Activated CD4-positive, alpha-beta T cell treated with anti-CD3 and anti-CD28 coated beads for 1 hour (primary cell): ENCODE results near the gene HACL1.
"Not testable (repeated sequence)": the region's sequence is repeated elsewhere in the genome, so short reads cannot be mapped to it uniquely, and the experiment has no call there.

Experiments used
- DNase-seq: peaks from one replicate; pipeline ENCODE4 v3.0.0-alpha.2; 2020

Gene HACL1

DNA sequence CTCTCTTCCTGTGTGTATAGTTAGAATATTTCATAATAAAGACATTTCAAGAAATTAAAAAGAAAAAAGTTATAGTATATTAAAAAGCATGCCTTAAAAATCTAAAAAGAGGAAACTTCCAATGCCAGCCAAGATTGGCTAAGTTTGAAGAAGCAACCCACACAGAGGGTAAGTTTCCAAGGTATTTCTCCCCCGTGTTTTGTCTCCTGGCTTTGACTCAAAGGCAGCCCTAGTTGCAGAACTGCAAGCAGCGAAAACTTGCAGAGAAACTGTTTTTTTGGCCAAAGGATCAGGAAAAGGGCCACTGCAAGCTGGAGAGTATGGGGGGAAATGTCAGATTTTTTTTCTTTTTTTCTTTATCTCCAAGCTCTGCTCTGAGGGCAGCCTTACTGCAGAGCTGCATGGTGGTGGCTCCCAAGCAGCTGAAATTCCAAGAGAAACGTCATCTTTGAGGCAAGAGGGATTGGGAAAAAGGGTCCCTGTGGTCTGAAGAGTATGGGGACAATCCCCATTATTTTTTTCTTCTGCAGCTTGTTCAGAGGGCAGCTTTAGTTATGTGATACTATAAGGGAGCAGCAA, 23.0 kb downstream of the HACL1 start:
- DNase-seq: no peak

DNA sequence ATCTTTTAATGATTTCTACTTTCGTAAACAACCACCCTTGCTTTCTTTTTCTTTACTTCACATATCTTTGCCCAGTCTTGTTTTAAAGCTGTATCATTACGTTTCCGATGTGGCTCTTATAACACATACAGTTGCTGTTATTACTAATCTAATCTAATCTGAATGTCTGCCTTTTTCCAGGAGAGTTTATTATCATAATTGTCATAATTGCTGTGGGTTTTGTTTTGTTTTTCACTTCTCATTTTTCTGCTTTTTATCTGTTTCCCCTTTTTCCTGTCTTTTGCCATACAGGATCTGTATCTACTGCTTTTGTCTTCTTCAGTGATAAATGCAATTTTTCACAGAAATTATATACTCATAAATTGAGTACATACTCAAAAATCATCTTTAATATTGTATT, 24.9 kb downstream of the HACL1 start:
- no peak for DNase-seq

DNA sequence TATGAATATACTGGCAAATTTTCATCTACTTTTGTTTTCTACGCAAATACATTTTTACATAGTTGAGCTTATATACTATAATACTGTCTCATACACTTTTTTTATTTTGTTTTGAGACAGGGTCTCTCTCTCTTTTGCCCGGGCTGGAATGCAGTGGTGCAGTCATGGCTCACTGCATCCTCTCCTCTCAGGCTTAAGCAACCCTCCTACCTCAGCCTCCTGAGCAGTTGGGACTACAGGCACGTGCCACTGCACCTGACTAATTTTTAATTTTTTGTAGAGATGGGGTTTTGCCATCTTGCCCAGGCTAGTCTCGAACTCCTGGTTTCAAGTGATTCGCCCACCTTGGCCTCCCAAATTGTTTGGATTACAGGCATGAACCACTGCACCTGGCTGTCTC, 25.9 kb downstream of the HACL1 start:
- DNase-seq: no peak

DNA sequence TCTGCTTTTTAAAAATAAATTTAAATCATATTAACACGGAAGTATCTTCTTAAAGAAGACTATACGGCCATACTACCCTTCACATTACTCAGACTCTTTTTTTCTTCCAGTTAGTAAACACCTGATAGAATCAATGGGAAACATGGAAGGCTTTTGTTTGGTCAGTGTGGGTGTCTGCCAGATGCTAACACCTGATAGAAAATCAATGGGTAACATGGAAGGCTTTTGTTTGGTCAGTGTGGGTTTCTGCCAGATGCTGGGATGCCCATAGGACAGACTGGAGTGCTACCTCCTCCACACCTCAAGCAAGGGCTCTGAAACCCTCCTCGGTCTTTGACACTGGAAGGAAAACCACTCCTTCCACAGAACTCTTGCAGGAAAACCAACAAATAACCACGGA, 29.2 kb downstream of the HACL1 start:
- no peak for DNase-seq

DNA sequence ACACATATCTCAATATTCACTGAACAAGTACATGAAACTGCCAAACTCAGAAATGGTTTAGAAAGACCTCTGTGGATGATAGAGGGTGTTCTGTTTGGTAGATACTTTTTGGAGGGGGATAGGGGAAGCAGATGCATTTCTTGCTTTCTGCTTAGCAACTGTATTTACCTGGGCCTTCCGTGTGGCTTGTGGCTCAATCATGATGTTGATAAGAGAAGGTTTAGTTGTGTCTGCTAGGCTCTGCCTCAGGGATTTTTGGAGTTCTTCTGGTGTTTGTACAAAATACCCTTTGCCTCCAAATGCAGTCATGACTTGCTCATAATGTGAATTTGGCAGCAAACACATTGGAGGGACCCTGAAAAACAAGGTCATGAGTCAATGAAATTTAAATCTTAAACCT, 38.2 kb downstream of the HACL1 start:
- DNase-seq: no peak

DNA sequence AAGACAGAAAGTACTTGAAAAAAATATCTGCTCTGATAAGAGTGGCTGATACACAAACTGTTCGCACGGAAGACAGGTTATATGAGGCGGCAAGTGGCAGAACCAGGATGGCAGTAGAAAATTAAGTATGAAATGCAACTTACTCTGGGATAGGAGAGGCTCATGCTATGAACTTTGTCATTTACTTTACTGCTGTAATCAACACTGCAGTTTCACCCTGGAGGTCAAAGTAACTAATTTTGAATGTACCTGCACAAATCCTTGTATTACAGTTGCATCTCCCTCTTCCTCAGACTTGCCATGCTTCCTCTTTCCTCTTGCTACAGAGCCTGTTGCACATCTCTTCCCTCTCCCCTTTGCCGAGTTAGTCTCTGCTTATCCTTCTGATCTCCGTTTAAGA, 38.8 kb downstream of the HACL1 start:
- DNase-seq: no peak

DNA sequence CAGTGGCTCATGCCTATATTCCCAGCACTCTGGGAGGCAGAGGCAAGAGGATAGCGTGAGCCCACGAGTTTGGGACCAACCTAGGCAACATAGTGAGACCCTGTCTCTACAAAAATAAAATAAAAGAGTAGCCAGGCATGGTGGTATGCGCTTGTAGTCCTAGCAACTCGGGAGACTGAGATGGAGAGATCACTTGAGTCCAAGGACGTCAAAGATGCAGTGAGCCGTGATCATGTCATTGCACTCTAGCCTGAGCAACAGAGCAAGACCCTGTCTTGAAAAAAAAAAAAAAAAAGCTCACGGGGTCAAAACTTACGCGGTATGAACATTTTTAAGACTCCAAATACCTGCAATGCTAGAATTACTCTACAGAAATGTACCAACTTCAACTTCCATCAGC, 42.8 kb downstream of the HACL1 start:
- no peak for DNase-seq

DNA sequence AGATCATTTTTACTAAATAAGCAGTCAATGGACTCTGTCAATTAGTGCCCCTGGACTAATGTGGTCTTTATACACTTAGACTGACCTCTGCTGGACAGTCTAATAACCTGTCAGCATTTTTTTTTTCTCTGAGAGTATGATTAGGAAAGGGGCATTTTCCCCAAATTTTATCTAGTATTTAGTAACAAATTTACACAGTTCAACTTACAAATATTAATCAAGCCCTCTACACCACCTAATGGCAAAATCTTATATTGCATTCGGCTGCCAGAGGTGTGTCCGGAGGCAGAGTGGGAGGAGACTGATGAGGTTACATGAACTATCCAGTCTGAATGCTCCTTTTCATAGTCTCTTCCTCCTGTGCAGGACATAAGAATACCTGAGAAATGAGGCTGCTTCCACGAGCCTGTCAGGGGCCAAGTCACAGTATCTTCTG, 43.8 kb downstream of the HACL1 start:
- DNase-seq: peak; percentile 14

DNA sequence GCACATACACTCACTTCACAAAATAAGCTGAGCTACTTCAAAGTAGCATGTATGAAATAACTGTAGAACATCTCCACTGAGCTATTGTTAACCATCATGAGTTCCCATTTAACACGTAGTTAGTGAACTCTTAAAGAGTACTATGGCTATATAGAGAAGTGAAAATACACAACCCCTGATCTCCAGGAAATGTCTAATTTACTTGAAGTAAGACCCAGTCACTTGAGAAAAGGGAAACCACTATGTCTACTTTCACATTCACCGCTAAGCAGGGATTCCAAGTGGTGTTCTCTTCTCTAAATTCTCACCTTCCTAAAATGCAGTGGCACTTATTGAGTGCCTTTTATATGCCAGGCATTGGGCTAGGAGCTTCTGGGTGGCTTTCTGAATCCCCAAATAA, 44.9 kb downstream of the HACL1 start:
- no peak for DNase-seq

DNA sequence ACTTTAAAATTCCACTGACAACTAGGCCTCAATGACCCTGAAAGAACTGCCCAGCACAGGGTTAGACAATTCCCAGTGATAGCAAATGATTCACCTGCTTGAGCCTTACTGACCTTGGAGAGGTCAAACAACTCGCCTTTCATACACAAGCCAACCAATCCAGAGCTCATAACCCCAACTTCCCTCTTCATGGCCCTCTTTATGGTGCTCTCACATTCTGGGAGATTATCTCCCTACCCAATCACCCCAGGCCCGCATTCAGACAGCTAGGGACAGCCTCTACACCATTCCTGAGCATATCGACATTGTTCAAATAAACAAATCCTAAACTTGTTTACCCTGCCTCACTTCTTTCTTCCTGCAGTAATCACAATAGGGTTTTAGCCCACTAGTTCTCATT, 47.6 kb downstream of the HACL1 start:
- no peak for DNase-seq

DNA sequence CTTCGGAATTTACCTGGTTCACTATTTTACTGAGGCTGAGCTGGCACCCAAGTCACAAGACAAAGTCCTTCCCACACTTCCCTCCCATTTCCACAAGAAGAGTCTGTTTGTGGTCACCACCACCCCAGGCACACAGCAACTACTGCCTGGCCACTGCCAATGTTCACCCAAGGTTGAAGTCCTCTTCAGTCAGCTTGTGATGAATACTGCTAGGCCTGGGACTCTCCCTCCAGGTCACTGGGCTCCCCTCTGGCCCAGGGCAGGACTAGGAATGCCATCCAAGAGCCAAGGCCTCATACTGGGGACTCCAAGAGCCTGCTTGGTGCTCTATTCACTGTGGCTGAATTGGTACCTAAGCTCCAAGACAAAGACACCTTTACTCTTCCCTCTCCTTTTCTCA, 49.5 kb downstream of the HACL1 start:
- DNase-seq: no peak

DNA sequence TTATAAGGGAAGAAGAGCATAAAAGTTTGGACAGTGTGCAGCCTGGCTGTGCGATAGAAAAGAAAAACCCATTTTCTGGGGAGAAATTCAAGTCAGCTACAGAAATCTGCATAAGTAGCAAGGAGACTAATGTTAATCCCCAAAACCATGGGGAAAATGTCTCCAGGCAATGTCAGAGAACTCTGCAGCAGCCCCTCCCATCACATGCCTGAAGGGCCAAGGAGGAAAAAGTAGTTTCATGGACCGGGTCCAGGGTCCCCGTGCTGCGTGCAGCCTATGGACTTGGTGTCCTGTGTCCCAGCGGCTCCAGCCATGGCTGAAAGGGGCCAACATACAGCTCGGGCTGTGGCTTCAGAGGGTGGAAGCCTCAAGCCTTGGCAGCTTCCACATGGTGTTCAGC, 51.5 kb downstream of the HACL1 start:
- no peak for DNase-seq

DNA sequence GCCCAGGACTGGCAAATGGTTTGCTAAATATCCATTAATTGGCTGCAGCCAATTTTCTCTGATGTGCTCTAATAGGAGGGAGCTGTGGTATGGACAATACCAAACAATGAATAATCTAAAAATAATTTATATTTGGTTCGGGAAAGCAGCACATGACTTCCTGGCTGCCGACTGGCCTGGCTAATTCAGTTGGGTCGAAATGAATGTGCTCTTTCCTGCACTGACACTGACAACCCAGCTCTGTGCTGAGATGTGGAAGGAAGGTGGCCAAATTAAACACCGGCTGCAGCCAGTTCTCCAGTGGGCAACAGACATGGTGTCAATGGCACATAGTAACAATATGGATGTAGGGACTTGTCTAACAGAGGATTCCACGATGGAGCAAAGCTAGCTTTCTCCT, 58.8 kb downstream of the HACL1 start:
- no peak for DNase-seq

DNA sequence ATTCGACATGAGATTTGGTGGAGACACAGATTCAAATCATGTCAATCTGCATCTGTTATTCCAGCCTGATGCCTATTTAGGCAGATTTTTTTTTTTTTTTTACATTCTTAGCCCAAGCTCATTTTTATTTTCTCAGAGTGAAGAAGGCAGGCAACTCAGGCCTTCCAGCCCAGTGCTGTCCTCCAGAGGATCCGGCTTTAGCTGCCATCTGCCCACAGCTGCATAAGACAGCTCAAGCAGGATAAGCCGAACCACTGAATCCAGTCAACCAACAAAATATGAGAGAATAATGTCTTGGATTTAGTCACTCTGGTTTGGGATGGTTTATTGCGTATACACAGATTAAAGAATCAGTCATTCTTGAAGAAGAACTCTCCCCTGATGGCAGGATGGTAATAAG, 60.0 kb downstream of the HACL1 start:
- no peak for DNase-seq

DNA sequence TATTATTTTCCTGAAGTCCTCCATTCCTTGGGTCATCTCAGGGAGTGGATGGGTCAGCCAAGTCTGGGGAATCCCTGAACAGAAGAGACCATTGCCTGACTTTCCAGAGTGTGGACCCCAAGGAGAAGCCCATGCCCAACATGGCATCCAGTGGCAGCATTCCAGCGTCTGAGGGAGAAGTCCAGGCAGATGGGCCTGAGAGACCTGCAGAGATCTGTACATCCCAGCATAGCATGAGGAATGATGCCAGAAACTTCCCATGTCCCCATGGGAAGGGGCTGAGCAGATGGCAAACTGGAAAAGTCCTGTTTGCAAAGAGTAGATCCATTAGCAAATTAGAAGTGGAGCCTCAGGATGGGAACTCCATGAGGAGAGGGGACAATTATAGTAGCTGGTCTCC, 62.3 kb downstream of the HACL1 start:
- DNase-seq: no peak

DNA sequence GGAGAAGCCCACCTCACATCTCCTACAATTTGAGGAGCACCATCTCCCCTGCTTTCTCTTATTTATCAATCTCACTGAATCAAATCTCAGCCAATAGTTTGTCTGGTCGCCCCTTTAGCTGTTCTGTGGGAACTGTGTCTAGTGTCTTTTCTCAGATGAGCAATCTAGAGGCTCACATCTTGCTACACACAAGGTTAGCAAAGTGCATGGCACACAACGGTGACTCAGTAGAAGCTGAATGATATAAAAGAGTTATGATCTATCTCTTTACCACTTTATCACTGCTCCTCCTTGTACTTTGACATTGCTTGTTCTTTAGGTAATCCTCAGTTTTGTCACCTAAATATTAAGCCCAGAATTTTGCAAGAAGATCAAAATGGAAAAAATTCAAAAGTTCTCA, 63.0 kb downstream of the HACL1 start:
- no peak for DNase-seq

DNA sequence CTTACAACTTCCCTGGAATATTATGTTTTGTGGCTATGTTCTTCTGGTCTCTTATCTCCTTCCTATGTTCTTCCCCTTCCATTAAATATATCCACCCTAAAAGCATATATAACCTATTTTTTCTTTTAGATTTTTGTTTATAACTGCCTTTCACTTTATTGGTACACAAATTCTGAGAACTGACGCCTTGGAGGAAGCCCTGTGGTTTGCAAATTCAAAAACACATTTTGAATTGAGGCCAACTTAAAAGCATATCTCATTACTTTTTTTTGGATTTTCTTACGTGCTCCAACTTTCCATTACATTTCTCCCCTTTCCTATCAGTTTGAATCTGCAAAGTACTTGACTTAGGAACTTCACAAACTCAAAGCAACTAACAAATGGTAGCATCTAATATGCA, 64.5 kb downstream of the HACL1 start:
- DNase-seq: no peak

DNA sequence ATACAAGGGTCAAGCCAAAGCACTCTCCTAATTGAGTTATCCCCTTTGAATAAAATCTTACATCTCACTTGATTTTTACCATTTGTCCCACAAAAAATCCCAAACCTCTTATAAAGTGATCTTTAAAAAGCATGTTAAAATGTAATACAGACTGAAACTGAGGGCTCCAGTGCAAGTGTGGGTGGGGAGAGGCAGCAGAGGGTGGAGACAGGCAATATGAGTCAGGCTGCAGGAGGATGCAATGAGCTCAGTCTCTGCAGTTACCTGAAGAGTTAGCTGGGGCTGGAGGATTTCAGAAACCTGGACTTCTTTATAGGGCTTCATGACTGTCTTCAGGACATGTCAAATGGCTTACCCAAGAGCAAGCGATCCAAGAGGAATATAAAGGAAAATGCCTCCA, 65.6 kb downstream of the HACL1 start:
- DNase-seq: no peak

DNA sequence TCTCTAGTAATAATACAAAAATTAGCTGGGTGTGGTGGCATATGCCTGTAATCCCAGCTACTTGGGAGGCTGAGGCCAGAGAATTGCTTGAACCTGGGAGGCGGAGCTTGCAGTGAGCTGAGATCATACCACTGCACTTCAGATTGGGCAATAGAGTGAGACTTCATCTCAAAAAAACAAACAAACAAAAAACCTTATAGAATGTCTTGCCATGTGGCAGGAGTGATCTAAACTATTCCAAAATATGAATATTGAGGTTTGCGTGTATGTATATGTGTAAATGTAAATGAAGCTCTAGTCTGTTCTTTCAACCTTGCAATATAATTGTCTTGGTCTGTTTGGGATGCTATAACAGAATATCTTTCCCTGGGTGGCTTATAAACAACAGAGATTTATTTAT, 68.8 kb downstream of the HACL1 start:
- not testable (repeated sequence) for DNase-seq

DNA sequence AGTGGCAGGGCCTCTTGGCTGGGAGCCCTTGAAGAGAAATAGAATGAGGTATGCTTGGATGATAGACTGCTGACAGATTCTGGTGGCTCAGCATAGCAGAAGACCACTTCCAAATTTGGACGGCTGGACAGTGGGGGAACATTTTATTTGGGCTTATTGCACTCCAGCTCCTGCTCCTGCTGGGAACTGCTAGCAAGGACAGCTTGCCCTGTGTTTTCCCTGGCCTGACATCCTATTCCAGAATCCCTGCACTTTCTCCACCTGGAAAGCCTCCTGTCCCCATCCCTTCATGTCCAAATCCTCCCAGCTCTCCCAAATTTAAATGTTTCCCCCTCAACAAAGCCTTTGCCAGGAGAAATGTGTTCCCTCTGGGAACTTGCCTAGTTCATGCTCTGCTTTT, 70.0 kb downstream of the HACL1 start:
- DNase-seq: no peak

DNA sequence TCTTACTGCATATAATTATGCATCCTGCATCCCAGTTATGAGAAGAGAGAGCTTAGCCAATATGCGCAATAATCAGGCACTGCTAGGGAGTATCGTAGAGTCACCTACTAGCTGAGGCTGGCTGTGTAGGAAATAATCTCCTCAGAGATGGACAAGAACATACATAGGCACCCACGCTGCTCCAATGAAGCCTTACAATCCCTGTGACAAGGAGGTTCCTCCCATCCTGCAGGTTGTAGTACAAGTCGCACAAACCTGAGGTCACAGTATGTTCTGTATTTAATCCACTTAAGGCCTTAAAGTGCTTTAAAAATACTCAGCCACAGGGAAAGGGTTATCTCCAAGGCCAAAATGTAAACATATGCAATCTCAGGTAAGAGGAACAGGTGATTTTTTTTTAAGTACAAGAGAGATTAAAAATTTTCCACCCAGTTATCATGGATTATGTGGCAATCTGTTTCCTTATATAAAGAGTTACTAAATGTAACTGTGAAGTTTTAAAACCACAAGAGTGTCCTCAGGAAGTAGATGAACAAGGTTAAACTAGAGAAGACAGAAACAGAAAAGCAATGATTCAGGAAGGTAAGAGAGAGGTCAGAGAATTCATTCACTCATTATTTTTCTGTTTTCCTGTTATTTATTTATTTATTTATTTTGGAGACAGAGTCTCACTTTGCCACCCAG, 72.4 kb downstream of the HACL1 start:
- DNase-seq: no peak

DNA sequence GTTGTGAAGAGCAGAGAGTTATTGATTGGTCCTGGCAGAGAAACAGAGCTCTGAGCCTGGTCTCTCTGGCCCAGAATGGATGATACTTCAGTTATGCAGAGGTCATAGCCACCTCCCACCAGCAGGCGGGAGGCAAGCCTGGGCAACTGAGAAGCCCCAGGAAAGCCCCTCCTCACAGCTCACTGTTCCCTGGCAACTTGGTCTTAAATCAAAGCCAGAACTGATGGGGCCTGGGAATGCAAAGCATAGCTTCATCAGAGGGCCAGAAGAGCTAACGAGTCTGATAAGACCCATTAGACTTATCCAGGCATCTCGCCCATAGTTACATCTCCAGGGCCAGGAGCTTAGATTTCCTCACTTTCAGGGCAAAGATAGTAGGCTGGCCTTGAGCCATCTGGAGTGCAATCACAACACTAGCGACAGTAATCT, 74.3 kb downstream of the HACL1 start:
- no peak for DNase-seq

DNA sequence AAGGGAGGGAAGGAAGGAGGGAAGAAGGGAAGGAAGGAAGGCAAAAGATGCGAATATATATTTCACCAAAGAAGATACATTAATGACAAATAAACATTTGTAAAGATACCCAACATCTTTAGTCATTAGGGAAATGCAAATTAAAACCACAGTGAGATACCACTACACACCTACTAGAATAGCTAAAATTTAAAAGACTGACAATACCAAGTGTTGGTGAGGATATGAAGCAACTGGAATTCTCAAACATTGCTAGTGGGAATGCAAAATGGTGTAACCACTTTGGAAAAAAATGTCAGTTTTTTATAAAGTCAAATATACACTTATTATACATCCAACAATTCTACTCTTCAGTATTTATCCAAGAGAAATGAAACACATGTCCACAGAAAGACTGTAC, 75.6 kb downstream of the HACL1 start:
- no peak for DNase-seq

DNA sequence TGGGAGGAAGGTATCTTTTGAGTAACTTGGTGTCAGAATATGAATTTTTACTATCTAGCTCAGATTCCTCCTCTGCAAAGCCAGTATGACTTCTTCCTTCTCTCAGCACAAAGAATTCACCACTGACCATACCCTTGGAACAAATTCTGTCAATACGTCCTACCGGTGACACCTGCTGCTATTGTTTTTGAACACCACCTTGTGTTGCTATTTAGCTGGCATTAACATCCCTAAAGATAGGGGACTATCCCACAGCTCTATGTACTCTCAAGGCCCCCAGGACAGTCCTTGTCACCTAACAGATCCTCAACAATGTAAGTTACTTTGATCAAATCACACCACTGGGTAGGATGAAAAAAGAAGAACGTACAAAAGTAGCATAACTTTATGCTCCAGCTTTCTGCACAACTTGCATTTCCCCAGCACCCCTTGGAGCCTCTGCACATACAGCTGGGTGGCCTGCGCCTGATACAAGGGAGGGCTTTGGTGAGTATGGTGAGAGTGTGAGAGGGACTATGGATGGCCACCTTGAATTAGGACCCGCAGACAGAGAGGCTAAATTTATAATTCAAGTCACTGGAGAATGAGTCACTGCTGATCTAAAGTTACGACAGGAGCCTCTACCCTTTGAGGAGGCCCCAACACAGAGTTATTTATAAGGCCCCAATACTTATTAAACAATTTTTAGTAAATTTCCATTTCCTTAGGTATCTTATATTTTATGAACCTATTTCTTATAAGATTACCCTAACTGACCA, 77.5 kb downstream of the HACL1 start:
- no peak for DNase-seq

DNA sequence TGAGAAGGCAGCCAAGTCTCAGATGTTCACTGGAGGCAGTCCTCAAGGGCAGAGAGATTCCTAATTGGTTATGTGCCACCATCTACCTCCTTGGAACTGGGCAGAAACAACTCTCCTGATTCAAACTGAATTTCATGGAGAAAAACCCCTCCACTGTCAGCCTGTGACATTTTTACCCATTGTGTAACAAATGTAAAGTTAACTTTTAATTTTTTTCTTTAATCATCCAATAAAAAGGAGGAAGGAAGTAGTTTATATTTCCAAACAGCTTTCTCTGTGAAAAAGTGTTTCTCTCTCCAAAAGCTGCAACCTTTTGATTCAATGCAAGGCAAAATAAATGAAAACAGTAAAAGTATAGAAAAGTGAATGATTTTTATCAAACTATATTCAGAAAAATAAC, 79.4 kb downstream of the HACL1 start:
- DNase-seq: no peak
